ENCODE data around the gene BOK. TPM values are rescaled to one million over a fixed set of nuclear protein-coding genes. Genes with fewer than 3 reads are reported as not detected.

BOK gene
- total RNA-seq, 1 donor from 2014 or later, result 64.9 TPM

GRCh38 chr2:241531161-241531722 lies 27.3 kb upstream of the BOK start:
- no peak for TF ChIP-seq EZH2 (IDR thresholded peaks at IDR 0.05; ENCODE audit: insufficient read depth, low read length)
- TF ChIP-seq CTCF (IDR thresholded peaks at IDR 0.05; ENCODE audit: insufficient read depth, low read depth, low read length), result no peak
- Histone ChIP-seq H4K20me1 (ENCODE audit: insufficient read depth, low read length) (no peaks in the 10 kb centered on the region), H3K27me3 (ENCODE audit: insufficient read depth, low read length) (peaks cover 3% of the 10 kb centered on the region), H3K9me3 (ENCODE audit: insufficient read depth, low read depth, low read length) (no peaks in the 10 kb centered on the region), H3K27ac (ENCODE audit: low read depth, low read length) (no peak overlapping the region), H3K4me2 (ENCODE audit: low read length) (no peak overlapping the region), H3K36me3 (ENCODE audit: insufficient read depth, low read length) (no peaks in the 10 kb centered on the region), H3K4me3 (ENCODE audit: insufficient read depth, low read depth, low read length) (no peak overlapping the region), H2AFZ (ENCODE audit: low read depth, low read length) (no peak overlapping the region), H3K9ac (ENCODE audit: low read length) (no peak overlapping the region), H3K4me1 (ENCODE audit: insufficient read depth, low read length) (no peaks in the 10 kb centered on the region), H3K79me2 (ENCODE audit: insufficient read depth, low read length) (no peaks in the 10 kb centered on the region)
- H3K27ac Mint-ChIP-seq (ENCODE audit: unreplicated experiment), result no peak overlapping the region
- no peaks in the 10 kb centered on the region for H3K4me1 Mint-ChIP-seq (ENCODE audit: low read depth, unreplicated experiment)
- H3K9me3 Mint-ChIP-seq (ENCODE audit: unreplicated experiment), result peaks cover 7% of the 10 kb centered on the region
- no peak for FAIRE-seq
- H3K36me3 Mint-ChIP-seq (ENCODE audit: low read depth, unreplicated experiment), result peaks cover 3% of the 10 kb centered on the region
- no peak overlapping the region for H3K4me3 Mint-ChIP-seq (ENCODE audit: unreplicated experiment)
- peaks cover 35% of the 10 kb centered on the region for H3K27me3 Mint-ChIP-seq (ENCODE audit: low read depth, unreplicated experiment)
- DNase-seq (ENCODE audit: low read depth), result no peak

GRCh38 chr2:241532168-241532567 lies 26.4 kb upstream of the BOK start:
- Mint-ChIP-seq H3K36me3 (ENCODE audit: low read depth, unreplicated experiment) (peaks cover 1% of the 10 kb centered on the region), H3K9me3 (ENCODE audit: unreplicated experiment) (no peaks in the 10 kb centered on the region), H3K27me3 (ENCODE audit: low read depth, unreplicated experiment) (peaks cover 35% of the 10 kb centered on the region), H3K27ac (ENCODE audit: unreplicated experiment) (no peak overlapping the region), H3K4me3 (ENCODE audit: unreplicated experiment) (no peak overlapping the region), H3K4me1 (ENCODE audit: low read depth, unreplicated experiment) (no peaks in the 10 kb centered on the region)
- no peak overlapping the region for H2AFZ ChIP-seq (ENCODE audit: low read depth, low read length)
- peaks cover 3% of the 10 kb centered on the region for H3K27me3 ChIP-seq (ENCODE audit: insufficient read depth, low read length)
- H3K27ac ChIP-seq (ENCODE audit: low read depth, low read length), result no peak overlapping the region
- H3K9ac ChIP-seq (ENCODE audit: low read length), result no peak overlapping the region
- H3K36me3 ChIP-seq (ENCODE audit: insufficient read depth, low read length), result no peaks in the 10 kb centered on the region
- H3K4me1 ChIP-seq (ENCODE audit: insufficient read depth, low read length), result no peaks in the 10 kb centered on the region
- H3K4me3 ChIP-seq (ENCODE audit: insufficient read depth, low read depth, low read length), result no peak overlapping the region
- no peaks in the 10 kb centered on the region for H3K9me3 ChIP-seq (ENCODE audit: insufficient read depth, low read depth, low read length)
- DNase-seq (ENCODE audit: low read depth) (no peak), FAIRE-seq (no peak)
- H3K4me2 ChIP-seq (ENCODE audit: low read length), result no peak overlapping the region
- no peaks in the 10 kb centered on the region for H3K79me2 ChIP-seq (ENCODE audit: insufficient read depth, low read length)
- TF ChIP-seq EZH2 (IDR thresholded peaks at IDR 0.05; ENCODE audit: insufficient read depth, low read length), result no peak
- no peak for TF ChIP-seq CTCF (IDR thresholded peaks at IDR 0.05; ENCODE audit: insufficient read depth, low read depth, low read length)
- H4K20me1 ChIP-seq (ENCODE audit: insufficient read depth, low read length), result no peaks in the 10 kb centered on the region

- no peaks in the 10 kb centered on the region for H3K79me2 ChIP-seq (ENCODE audit: insufficient read depth, low read length)
- no peak overlapping the region for H3K9ac ChIP-seq (ENCODE audit: low read length)
- Mint-ChIP-seq H3K4me1 (ENCODE audit: low read depth, unreplicated experiment) (no peaks in the 10 kb centered on the region), H3K4me3 (ENCODE audit: unreplicated experiment) (no peak overlapping the region), H3K27ac (ENCODE audit: unreplicated experiment) (no peak overlapping the region), H3K27me3 (ENCODE audit: low read depth, unreplicated experiment) (peaks cover 39% of the 10 kb centered on the region), H3K9me3 (ENCODE audit: unreplicated experiment) (no peaks in the 10 kb centered on the region), H3K36me3 (ENCODE audit: low read depth, unreplicated experiment) (peaks cover 1% of the 10 kb centered on the region)
- no peaks in the 10 kb centered on the region for H4K20me1 ChIP-seq (ENCODE audit: insufficient read depth, low read length)
- H3K4me2 ChIP-seq (ENCODE audit: low read length), result no peak overlapping the region
- H3K27ac ChIP-seq (ENCODE audit: low read depth, low read length), result no peak overlapping the region
- H2AFZ ChIP-seq (ENCODE audit: low read depth, low read length), result no peak overlapping the region
- no peak for TF ChIP-seq CTCF (IDR thresholded peaks at IDR 0.05; ENCODE audit: insufficient read depth, low read depth, low read length)
- TF ChIP-seq EZH2 (IDR thresholded peaks at IDR 0.05; ENCODE audit: insufficient read depth, low read length), result no peak
- DNase-seq (ENCODE audit: low read depth) (no peak), FAIRE-seq (no peak)
- no peaks in the 10 kb centered on the region for H3K9me3 ChIP-seq (ENCODE audit: insufficient read depth, low read depth, low read length)
- no peak overlapping the region for H3K4me3 ChIP-seq (ENCODE audit: insufficient read depth, low read depth, low read length)
- no peaks in the 10 kb centered on the region for H3K36me3 ChIP-seq (ENCODE audit: insufficient read depth, low read length)
- H3K4me1 ChIP-seq (ENCODE audit: insufficient read depth, low read length), result no peaks in the 10 kb centered on the region
- peaks cover 3% of the 10 kb centered on the region for H3K27me3 ChIP-seq (ENCODE audit: insufficient read depth, low read length)
Measured at GRCh38 chr2:241532733-241533601, 25.6 kb upstream of the BOK start.

All from astrocyte (in vitro differentiated cells and primary cell).